ENCODE measurements around the gene MAML2.

Gene MAML2

GRCh38 chr11:96265220-96265737, 77.7 kb downstream of the MAML2 start:
- no peak for DNase-seq

GRCh38 chr11:96264364-96264763, 78.6 kb downstream of the MAML2 start:
- DNase-seq, result no peak

- DNase-seq, result peak; percentile 77
Measured at GRCh38 chr11:96263238-96263763, 79.7 kb downstream of the MAML2 start.

GRCh38 chr11:96260532-96260931, 82.5 kb downstream of the MAML2 start:
- DNase-seq, result no peak

- no peak for DNase-seq
Measured at GRCh38 chr11:96260067-96260511, 82.9 kb downstream of the MAML2 start.

- DNase-seq, result no peak
Measured at GRCh38 chr11:96259134-96259830, 83.7 kb downstream of the MAML2 start.

GRCh38 chr11:96257972-96258934, 84.7 kb downstream of the MAML2 start:
- peak; percentile 54 for DNase-seq

- DNase-seq, result no peak
Measured at GRCh38 chr11:96257036-96257435, 86.0 kb downstream of the MAML2 start.

- peak; percentile 45 for DNase-seq
Measured at GRCh38 chr11:96256215-96257011, 86.6 kb downstream of the MAML2 start.

- DNase-seq, result no peak
Measured at GRCh38 chr11:96254854-96255253, 88.1 kb downstream of the MAML2 start.

- DNase-seq, result peak; percentile 37
Measured at GRCh38 chr11:96254087-96254486, 88.9 kb downstream of the MAML2 start.

- DNase-seq, result peak; percentile 65
Measured at GRCh38 chr11:96246718-96247552, 96.1 kb downstream of the MAML2 start.

- DNase-seq, result peak; percentile 95
Measured at GRCh38 chr11:96242971-96243647, 99.9 kb downstream of the MAML2 start.

- peak; percentile 33 for DNase-seq
Measured at GRCh38 chr11:96242191-96242847, 100.7 kb downstream of the MAML2 start.

- no peak for DNase-seq
Measured at GRCh38 chr11:96241331-96241841, 101.6 kb downstream of the MAML2 start.

GRCh38 chr11:96238563-96239135, 104.3 kb downstream of the MAML2 start:
- DNase-seq, result no peak

GRCh38 chr11:96237766-96238266, 105.2 kb downstream of the MAML2 start:
- DNase-seq, result no peak

GRCh38 chr11:96235751-96236150, 107.2 kb downstream of the MAML2 start:
- no peak for DNase-seq

- DNase-seq, result no peak
Measured at GRCh38 chr11:96234866-96235441, 108.0 kb downstream of the MAML2 start.

Data from hematopoietic multipotent progenitor cell treated with erythropoietin and hydrocortisone succinate and interleukin-3 and kit ligand, for 4 days (in vitro differentiated cells).